Fibroblast of skin of right quadriceps (primary cell): ENCODE measurements around the gene GALNT1.
A peak's percentile ranks its signal among the peaks of the same experiment; 100 is the strongest.

Source experiments
- DNase-seq: peaks from one replicate; pipeline ENCODE4 v3.0.0-alpha.2; 2013

GALNT1 gene

GRCh38 chr18:35682281-35682867 lies 100.8 kb downstream of the GALNT1 start:
- DNase-seq: peak; percentile 35

GRCh38 chr18:35683021-35683420 lies 101.5 kb downstream of the GALNT1 start:
- peak; percentile 46 for DNase-seq

DNA sequence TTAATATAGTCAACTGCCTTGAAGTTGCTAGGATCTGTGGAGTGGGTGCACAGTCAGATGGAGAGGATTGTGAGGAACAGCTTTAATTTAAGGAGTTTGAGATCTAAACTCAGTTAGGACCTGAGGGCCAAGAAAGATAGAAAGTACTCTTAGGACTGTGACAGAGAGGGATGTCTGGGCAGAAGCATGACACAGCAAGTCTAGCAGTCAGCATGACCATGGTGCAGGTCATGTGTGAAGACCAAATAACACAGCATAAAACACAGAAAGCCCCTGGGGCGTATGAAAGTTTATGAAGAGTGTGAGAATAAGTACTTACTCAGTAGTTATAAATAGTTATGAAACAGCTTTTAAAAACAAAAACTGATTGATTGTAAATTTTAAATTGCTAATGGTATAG lies 107.2 kb downstream of the GALNT1 start:
- no peak for DNase-seq

- DNase-seq: no peak
Measured at GRCh38 chr18:35689728-35690127, 108.2 kb downstream of the GALNT1 start.

GRCh38 chr18:35691625-35692024 lies 110.1 kb downstream of the GALNT1 start:
- no peak for DNase-seq

DNA sequence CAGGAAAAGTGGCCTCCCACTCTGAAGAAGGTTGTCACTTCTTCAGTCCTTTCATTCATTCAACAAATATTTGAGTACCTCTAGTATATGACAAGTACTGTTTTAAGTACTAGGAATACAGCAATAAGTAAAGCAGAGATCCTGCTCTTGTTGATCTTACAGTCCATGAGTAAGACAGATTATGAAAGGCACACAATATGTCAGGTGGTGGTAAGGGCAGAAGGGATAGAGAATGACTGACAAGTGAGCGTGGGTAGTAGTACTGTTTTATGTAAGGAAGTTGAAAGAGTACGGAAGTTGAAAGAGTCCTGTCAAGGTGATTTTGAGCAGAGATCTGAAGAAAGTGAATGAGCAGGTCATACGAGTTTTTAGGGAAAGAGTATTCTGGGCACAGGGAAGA lies 111.3 kb downstream of the GALNT1 start:
- no peak for DNase-seq

GRCh38 chr18:35693829-35694228 lies 112.3 kb downstream of the GALNT1 start:
- no peak for DNase-seq

- DNase-seq: no peak
Measured at GRCh38 chr18:35694808-35695207, 113.3 kb downstream of the GALNT1 start.

DNA sequence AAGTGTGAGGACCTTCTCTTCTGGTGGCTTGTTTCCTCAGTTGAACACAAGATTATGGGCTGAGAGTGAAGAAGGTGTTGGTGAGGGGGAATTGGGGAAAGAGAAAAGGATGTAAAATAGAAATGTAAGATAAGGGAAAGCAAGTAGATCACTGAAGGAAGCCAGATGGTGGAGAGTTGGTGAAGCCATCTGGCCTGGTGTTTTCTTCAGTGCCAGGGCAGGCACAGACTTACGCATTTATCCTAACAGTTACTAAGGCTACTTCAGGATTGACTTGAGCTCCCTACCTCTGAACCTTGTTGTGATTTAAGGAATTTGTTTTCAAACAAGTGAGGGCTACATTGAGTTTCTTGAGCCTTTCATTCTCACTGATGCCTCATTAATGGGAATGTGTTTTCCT lies 113.8 kb downstream of the GALNT1 start:
- DNase-seq: no peak

DNA sequence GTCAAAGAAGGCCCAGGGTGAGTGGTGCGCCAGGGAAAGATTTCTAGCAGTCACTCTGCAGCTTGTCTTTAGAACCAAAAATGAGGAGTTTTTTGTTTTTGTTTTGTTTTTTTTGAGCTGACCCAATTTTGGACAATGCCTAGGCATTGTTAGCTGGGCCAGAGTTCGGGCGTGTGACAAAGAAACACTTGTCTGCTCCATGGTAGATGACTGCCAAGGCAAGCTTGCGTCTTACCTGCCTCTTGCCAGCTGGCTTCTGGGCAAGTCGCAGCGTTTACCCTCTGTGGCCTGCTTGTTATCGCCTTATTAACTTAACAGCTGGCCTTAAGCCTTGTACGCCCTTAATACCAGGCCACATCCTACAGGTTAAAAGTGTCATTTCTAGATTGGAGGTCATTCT lies 114.3 kb downstream of the GALNT1 start:
- DNase-seq: no peak

GRCh38 chr18:35696307-35696706 lies 114.8 kb downstream of the GALNT1 start:
- no peak for DNase-seq

DNA sequence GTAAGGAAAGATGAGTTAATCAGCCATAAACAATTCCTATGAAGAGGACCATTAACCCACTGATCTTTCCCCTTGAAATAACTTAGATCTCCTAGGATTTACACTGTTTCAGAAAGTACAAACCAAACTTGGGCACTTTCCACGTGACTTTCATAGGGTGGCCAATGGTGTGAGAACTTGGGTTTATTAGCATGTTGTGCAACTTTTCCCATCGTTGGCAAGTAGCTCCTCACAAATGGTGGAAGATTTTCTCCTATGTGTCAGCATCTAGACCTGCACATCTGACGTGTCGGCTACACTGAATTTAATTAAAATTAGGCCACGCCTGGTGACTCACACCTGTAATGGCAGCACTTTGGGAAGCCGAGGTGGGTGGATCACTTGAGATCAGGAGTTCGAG lies 116.3 kb downstream of the GALNT1 start:
- no peak for DNase-seq

DNA sequence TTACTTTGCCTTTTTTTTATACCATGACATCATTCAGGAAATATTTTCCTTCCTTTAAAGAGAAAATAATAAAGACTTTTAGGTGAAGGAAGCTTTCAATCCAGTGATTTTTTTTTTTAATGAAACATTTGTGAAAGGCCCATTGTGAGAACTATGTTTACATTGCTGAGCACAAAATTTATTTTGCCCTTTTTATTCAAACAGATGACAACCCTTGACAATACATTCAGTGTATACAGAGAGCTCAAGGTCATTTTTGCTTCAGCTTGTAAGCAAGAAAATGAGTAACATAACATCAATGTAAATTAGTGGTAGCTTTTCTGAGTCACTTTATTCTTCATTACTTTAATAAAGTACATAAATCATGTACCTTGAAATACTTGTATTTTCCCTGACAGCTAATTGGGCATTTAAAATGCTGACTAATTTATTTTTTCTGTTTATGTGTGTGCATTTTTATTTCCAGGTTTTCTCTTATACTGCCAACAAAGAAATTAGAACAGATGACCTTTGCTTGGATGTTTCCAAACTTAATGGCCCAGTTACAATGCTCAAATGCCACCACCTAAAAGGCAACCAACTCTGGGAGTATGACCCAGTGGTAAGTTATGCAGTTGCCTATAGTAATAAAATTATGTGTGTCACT lies 121.6 kb downstream of the GALNT1 start:
- peak; percentile 10 for DNase-seq

DNA sequence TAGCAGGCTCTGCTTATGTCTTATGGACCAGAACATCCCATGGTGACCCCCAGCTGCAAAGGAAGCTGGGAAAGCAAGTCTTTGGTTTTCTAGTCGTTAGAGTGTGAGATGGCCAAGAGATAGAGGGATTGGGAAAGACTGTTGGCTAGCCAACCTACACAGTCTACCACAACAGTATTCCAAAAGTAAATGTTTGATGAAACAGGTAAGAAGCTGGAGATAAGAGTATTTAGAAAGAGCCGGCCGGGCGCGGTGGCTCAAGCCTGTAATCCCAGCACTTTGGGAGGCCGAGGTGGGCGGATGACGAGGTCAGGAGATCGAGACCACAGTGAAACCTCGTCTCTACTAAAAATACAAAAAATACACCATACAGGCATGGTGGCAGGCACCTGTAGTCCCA lies 124.4 kb downstream of the GALNT1 start:
- DNase-seq: no peak

DNA sequence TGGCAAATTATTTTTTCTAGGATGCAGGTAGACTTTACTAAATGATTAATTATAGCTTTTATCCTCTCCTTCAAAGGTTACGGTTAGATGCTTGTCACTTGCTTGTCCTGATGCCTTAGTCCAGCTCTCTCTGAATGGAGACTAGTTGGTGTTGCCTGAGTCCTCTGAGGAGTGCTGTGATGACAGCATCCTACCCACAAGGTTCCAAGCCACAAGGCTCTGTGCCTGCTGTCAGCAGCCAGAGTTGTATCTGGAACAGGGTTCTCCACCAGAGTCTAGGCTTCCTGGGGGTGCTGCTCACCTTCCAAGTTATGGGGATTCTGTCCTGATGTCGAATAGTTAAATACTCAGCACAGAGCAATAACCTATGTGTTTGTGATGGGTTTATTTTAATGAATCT lies 125.7 kb downstream of the GALNT1 start:
- no peak for DNase-seq

DNA sequence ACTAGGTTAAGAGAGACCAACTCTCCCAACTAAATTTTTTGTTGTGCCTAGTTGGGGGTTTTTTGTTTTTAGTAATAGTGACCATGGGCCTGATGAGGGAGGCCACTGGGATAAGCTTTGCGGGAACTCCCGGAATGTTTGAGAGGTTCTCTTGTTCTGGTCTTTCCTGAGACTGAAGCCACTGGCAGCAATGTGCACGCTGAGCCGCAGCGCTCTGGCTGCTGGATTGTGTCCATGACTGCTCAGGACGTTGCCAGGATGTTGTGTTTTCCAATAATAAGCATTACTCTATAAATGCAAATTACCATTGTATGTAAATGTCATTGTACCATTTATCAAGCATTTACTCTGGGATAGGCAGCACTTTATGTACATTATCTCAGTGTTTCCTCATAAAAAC lies 126.1 kb downstream of the GALNT1 start:
- no peak for DNase-seq

GRCh38 chr18:35710581-35710980 lies 129.0 kb downstream of the GALNT1 start:
- no peak for DNase-seq

DNA sequence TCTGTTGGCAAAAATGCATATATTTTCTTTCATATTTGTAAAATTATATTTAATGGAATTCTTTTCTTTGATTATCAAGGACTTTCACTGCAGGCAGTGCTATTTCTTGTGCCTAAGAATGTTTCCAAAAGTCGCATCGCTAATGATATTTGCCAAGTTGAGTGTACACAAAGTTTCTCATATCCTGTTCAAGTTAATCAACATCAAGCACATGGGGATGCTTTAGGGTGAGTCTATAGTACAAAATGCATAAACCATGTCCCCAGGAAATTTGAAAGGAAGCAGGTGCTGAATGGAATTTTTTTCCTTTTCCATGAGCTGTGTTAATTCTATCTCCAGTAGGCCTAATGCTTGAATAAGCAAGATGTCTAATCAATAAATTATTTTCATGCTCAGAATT lies 129.7 kb downstream of the GALNT1 start:
- DNase-seq: no peak

DNA sequence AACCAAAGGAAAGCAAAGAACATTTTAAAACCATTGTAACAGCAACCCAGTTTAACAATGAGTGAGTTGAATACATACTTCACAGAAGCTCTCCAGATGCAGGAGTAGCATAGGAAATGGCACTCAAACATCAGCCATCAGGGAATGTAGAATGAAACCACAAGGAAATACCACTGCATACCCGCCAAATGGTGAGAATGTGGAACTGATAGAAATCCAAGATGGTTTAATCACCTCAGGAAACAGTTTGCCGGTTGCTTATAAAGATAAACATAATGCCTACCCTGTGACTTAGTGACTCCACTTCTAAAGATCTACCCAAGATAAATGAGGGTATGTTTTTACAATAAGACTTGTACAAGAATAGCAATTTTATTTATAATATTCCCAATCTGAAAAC lies 132.0 kb downstream of the GALNT1 start:
- peak; percentile 69 for DNase-seq

DNA sequence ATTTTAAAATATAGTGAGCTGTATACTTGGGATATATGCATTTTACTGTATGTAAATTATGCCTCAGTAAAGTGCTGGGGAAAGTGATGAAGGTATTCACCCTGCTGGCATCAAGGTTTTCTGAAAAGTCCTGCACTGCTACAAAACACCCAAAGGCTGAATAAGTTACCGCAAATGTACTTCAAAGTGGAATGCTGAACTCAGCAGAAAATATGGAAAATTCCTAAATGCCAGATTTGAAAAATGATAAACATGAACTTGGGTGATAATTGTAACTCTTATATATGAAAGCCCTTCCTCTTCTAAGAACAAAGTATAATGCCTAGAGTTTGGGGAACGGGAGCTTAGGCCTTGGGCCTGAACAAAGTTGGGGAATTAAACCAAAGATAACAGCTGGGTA lies 133.0 kb downstream of the GALNT1 start:
- no peak for DNase-seq

- DNase-seq: no peak
Measured at GRCh38 chr18:35715139-35715538, 133.6 kb downstream of the GALNT1 start.

DNA sequence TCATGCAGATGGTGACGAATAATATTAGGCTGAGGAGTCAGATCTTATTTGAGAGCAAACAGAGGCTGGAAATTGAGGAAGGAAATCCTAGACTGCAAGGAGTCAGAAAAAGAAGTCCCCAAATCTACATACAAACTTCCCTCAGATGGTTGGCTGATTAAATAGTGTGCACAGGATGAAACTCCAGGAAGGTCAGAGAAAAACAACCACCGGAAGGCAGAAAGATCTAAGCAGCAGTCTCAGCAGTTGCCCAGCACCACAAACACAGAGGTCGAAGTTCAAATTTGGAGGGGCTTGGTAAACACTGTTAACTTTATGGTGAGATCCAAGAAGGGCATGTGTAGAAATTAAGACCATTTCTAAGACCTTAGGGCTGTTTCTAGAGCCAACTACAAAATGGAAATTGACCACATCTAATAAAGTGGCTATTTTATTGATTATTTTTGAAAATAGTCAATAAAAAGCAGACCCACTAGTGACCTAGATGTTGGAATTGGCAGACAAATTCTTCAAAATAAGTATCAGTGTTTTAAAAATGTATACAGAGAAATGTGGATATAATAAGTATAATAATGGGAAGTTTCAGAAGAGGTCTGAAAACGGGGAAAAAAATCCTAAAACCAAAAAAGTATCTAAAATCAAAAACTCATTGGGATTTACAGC lies 134.8 kb downstream of the GALNT1 start:
- no peak for DNase-seq

GRCh38 chr18:35717182-35717581 lies 135.6 kb downstream of the GALNT1 start:
- DNase-seq: no peak

DNA sequence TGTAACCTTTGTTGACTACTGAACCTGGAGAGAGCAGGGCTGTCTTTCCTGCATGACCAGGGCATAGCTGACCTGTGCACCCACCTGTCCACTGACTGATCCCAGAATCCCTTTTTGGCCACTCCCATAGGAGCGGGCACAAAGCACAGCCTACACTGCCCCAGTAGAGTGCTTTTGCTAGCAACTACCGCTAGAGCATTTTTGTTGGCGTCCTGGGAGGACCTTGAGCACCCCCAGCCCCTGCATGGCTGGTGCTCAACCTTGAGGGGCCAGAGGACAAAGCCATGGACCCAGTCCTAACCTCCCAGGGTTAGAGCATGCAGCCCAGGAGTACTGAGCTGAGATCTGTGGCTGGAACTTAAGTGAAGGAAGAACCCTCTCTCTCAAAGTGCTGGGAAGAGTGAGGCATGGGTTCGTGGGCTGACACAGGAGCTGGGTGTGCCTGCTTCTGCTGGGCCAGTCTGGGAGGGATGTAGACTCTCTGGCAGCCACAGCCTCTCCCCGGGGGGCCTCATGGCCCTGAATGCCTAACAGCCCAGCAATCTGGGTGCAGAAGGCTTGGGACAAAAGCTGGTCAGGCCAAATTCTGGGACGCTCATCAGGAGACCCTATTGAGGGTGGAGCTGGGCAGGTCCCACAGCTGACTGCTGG lies 140.0 kb downstream of the GALNT1 start:
- no peak for DNase-seq
